H54 (cell line): ENCODE results near the gene MMP10.
A peak's percentile ranks its signal among the peaks of the same experiment; 100 is the strongest.

Source experiments
- DNase-seq: peaks from one replicate; pipeline ENCODE4 v3.0.0; 2011; ENCODE audit warnings: low spot score, mixed read lengths; ENCODE audit not compliant: insufficient read length
- FAIRE-seq: peaks from 3 replicates; lab custom pipeline; 2011; peaks lifted over from hg19 to GRCh38; lab: Jason Lieb, UNC
- POLR2A ChIP-seq: IDR thresholded peaks from 2 replicates; pipeline ENCODE4 v1.6.1; 2011; ENCODE audit warnings: low read depth, mild to moderate bottlenecking, low read length

The MMP10 gene

DNA sequence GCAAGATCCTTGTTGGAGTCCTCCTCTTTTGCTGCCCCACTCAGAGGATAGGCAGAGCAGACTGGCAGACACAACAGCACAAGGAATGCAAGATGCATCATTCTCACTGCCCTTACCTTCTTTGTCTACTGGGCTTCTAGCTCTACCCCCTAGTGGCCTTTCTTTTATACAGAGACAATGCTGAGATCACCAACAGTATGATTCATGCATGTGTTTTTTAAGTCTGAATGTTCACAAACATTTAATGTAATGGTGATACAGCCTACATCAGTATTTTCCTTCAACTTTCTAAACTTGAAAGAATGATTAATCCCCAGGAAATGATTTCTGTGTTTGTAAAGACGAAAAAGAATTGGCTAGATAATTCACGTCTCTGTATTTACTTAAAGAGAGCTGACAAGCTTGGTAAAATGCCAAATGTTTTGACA lies at the start of gene MMP10:
Gene MMP10, minus strand, starts transcription at position 138 of the 428 bp plus-strand sequence. Its CDS starts 37 bp downstream, at position 101.
- peak; percentile 21 for DNase-seq
- TF ChIP-seq POLR2A = no peak
- peak; percentile 65 for FAIRE-seq

DNA sequence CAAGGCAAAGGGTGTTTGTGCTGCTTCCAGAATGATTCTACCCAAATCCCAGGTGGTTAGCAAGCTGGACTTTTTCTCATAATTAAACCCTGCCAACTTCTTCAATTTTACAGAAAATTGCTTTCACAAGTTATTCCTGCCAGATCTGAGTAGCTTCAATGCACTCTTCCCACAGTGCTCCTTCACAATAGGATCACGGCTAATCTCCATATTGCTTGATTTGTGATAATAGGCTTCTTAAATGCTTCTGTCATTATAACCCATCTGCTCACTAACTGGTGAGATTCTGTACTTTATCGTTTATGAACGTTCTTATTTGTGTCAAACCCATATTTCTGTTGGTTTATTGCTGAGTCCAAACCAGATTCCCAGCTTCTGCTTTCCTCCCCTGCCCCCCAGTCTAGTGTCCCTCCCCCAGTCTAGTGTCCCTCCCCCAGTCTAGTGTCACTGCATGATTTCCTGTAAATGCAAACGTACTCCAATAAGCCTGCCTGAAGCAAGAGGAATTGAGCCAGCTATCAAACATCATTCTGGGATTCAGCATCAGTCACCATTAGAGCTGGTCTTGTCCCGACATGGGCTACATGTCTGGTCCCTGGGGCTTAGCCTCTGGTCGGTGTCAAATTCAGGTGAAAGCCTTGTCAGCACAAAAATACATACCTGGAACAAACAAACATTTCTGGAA lies 49.0 kb upstream of the MMP10 start:
- DNase-seq (no peak), FAIRE-seq (no peak)
- TF ChIP-seq POLR2A = no peak

- TF ChIP-seq POLR2A = no peak
- no peak for FAIRE-seq
Measured at GRCh38 chr11:102824556-102824955, 44.1 kb upstream of the MMP10 start.

DNA sequence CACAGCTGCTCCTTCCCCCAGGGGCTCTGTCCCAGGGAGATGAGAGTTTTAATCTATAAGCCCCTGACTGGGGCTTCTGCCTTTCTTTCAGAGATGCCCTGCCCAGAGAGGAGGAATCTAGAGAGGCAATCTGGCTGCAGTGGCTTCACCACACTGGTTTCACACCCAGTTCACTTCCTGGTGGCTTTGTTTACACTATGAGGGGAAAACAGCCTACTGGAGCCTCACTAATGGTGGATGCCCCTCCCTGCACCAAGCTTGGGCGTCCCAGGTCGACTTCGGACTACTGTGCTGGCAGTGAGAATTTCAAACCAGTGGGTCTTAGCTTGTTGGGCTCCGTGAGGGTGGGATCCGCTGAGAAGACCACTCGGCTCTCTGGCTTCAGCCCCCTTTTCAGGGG lies 39.1 kb upstream of the MMP10 start:
- DNase-seq = no peak
- TF ChIP-seq POLR2A = no peak
- no peak for FAIRE-seq

More at GRCh38 chr11:102824556-102824955, 44.1 kb upstream of the MMP10 start:
- DNase-seq = no peak

DNA sequence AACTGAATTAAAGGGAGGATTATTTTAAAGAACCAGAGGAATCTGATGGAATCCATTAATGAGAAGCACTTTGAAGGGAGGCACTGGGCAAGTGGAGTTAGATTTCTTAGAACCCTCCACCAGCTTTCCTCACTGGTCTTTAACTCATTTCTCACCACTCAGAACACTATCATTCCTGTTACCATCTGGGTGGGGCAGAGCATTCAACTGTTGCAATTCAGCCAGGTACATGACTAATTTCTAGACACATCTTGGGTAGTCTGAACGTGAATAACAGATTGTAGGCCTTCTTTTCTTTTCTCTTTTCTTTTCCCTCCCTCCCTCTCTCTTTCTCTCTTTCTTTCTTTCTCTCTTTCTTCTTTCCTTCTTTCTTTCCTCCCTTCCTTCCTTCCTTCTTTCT lies 33.1 kb upstream of the MMP10 start:
- DNase-seq (no peak), FAIRE-seq (no peak)
- TF ChIP-seq POLR2A = no peak

- no peak for TF ChIP-seq POLR2A
- FAIRE-seq (no peak), DNase-seq (no peak)
Measured at GRCh38 chr11:102812188-102812587, 31.8 kb upstream of the MMP10 start.

DNA sequence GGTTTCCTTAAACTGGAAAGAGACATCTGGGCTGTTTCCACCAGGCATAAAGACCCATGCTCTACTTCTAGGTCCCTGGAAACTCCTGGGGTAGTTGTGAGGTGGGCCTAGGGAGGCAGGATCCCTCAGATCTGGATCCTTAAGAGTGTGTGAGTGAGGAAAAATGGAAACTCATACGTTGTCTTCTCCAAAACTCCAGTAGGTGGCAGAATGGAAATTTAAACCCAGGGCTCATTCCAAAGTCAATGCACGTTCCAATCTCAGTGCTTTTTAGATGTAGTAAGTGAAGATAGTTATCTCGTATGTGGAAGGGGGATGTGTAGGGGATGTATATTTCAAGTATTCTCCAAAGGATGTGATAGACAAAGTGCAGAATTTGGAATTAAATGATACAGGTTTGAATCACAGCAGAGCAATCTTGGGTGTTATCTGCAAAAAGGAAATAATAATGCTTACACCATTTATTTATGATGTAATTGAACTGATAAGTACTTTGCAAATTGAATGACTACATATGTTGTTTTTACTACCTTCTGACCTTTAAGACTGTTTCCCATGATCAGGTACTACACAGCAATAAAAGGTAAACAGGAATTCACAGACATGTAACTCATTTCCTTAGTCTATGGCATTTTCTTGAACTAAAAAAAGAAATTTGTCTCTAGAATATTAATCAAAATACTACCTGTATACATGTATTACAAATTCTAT lies 30.7 kb upstream of the MMP10 start:
- no peak for TF ChIP-seq POLR2A
- no peak for FAIRE-seq
- no peak for DNase-seq

DNA sequence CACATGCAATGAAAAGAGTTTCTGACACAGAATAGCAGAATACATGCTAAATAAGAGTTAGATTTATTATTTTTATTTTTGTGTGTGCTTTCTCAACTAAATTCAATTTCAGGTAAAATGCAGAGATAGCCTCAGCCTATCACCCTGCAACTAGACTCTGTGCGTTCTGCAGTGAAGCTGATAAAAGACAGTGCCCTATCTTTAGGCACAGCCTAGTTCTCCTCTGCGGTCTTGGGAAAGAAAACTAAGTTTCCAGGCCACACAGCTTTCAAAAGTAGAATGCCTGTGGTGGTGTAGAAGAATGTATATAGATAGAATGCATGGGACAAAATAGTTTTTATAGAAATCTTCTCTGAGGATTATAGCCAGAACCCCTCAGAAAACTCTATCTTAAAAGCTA lies 29.5 kb upstream of the MMP10 start:
- TF ChIP-seq POLR2A = no peak
- FAIRE-seq (no peak), DNase-seq (no peak)

DNA sequence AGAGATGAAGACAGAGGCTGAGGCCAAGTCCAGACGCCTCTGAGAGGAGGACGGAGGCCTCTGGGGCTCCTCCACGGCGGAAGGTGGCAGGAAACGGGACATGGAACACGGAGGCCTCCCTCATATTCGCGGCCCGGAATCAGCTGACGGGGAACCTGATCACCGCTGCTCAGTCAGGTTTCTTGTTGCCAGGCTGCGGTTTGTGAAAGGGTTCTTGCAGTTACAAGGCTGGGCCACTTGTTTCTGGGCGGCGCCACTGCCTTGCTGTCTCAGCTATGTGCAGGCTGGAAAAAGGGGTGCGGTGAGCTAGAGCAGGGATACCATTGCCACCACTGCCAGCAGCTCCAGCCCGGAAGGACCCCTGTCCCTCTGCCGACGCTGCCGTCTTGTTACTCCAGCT lies 27.5 kb upstream of the MMP10 start:
- DNase-seq (no peak), FAIRE-seq (no peak)
- TF ChIP-seq POLR2A = no peak

DNA sequence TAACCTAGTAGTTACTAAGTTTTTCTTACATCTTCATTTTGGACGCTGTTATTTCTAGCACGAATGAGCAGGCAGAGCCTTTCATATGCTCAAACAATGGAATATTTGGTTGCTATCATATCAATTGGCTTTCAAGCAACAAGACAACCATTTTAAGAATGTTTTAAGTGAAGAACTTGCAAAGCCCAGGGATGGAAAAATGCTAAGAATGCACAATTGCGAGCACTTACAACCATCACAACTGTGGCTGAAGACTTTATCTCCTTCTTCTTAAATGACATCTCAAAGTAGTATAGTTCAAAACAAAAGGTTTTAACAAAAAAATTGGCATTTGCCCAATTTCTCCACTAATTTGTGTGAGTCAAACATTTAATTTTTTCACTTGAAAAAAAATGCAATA lies 25.9 kb upstream of the MMP10 start:
- FAIRE-seq (no peak), DNase-seq (no peak)
- no peak for TF ChIP-seq POLR2A

GRCh38 chr11:102802341-102802740 lies 21.9 kb upstream of the MMP10 start:
- FAIRE-seq (no peak), DNase-seq (no peak)
- no peak for TF ChIP-seq POLR2A

GRCh38 chr11:102800767-102801166 lies 20.3 kb upstream of the MMP10 start:
- no peak for FAIRE-seq
- no peak for DNase-seq
- no peak for TF ChIP-seq POLR2A

GRCh38 chr11:102799681-102800340 lies 19.4 kb upstream of the MMP10 start:
- DNase-seq (no peak), FAIRE-seq (no peak)
- no peak for TF ChIP-seq POLR2A
